GM12874 (cell line): ENCODE data around the gene BSND.

Experiments used
- CTCF ChIP-seq: IDR thresholded peaks from 2 replicates; pipeline ENCODE4 v1.5.1; 2011; ENCODE audit warnings: low read depth, mild to moderate bottlenecking, control low read depth, low read length, moderate library complexity; ENCODE audit not compliant: insufficient read depth

The BSND gene

GRCh38 chr1:55041613-55042012 is 42.9 kb downstream of the BSND start:
- no peak for TF ChIP-seq CTCF

- TF ChIP-seq CTCF, result no peak
These were observed 44.3 kb downstream of the BSND start for GRCh38 chr1:55043011-55043410.

- no peak for TF ChIP-seq CTCF
These were observed 45.0 kb downstream of the BSND start for GRCh38 chr1:55043726-55044125.

GRCh38 chr1:55044617-55045397 is 46.1 kb downstream of the BSND start:
- no peak for TF ChIP-seq CTCF

GRCh38 chr1:55045430-55045829 is 46.7 kb downstream of the BSND start:
- TF ChIP-seq CTCF, result no peak

GRCh38 chr1:55046871-55047270 is 48.1 kb downstream of the BSND start:
- TF ChIP-seq CTCF, result no peak

GRCh38 chr1:55047611-55048010 is 48.9 kb downstream of the BSND start:
- TF ChIP-seq CTCF, result no peak
